GM23338 (cell line): ENCODE results near the gene LPA.

Experiments
- CREB1 ChIP-seq: fragments of 250-450 bp; sonication (Bioruptor Pico); IDR thresholded peaks from 2 replicates; pipeline ENCODE4 v1.5.0; 2020; ENCODE audit warnings: low read depth, mild to moderate bottlenecking, moderate library complexity
- CTCF ChIP-seq, 2 experiments: fragments of 200-600 bp in 1 of 2; sonication (generic) in 1 of 2; conservative IDR thresholded peaks; 2 replicates each; pipeline versions ENCODE4 v1.5.1 to v1.6.1; 2016 to 2017; ENCODE audit warnings: antibody characterized with exemption in 2 of 2, low read depth in 2 of 2, mild to moderate bottlenecking in 2 of 2, moderate library complexity in 1 of 2
- EZH2 ChIP-seq: fragments of 200-600 bp; sonication (generic); IDR thresholded peaks from one replicate; pipeline ENCODE4 v1.8.0; 2017; ENCODE audit warnings: antibody characterized with exemption, mild to moderate bottlenecking, low read depth; ENCODE audit not compliant: unreplicated experiment
- EZH2phosphoT487 ChIP-seq: fragments of 200-600 bp; sonication (generic); IDR thresholded peaks from one replicate; pipeline ENCODE4 v1.8.1; 2018; ENCODE audit warnings: antibody characterized with exemption; ENCODE audit not compliant: unreplicated experiment
- JUNB ChIP-seq: IDR thresholded peaks from one replicate; pipeline ENCODE4 v1.6.1; 2016; ENCODE audit warnings: antibody characterized with exemption; ENCODE audit not compliant: unreplicated experiment
- POLR2AphosphoS5 ChIP-seq: IDR thresholded peaks from 2 replicates; pipeline ENCODE4 v1.6.1; 2016; ENCODE audit warnings: antibody characterized with exemption, low read depth
- REST ChIP-seq: IDR thresholded peaks from one replicate; pipeline ENCODE4 v1.6.1; 2018; ENCODE audit warnings: antibody characterized with exemption; ENCODE audit not compliant: unreplicated experiment
- STAT1 ChIP-seq: IDR thresholded peaks from one replicate; pipeline ENCODE4 v1.6.1; 2016; ENCODE audit warnings: antibody characterized with exemption; ENCODE audit not compliant: unreplicated experiment
- ZNF114 ChIP-seq: fragments of 250-450 bp; sonication (Bioruptor Pico); IDR thresholded peaks from 2 replicates; pipeline ENCODE4 v1.5.0; 2020; ENCODE audit warnings: mild to moderate bottlenecking, moderate library complexity

GRCh38 chr6:160531826-160532225 lies 132.2 kb downstream of the LPA start:
- TF ChIP-seq CTCF (conservative IDR thresholded peaks at IDR 0.05; ENCODE audit: low read depth in 2 of 2) (no peak), EZH2 (no peak), POLR2AphosphoS5 (no peak), ZNF114 (CRISPR knock-in tag) (no peak), REST (no peak), EZH2phosphoT487 (no peak), STAT1 (no peak), JUNB (no peak), CREB1 (CRISPR knock-in tag) (no peak)
